22Rv1 (cell line): Measurements from ENCODE around the gene COMMD1.

Experiments used
- ZFX ChIP-seq: fragments of 450-650 bp; IDR thresholded peaks from 2 replicates; pipeline ENCODE4 v1.6.1; 2017; ENCODE audit warnings: antibody characterized with exemption, borderline replicate concordance
- TF ChIP-seq, protein P1 (sequence below): fragments of 450-650 bp; IDR thresholded peaks from 2 replicates; pipeline ENCODE4 v1.5.1; 2017; ENCODE audit warnings: mild to moderate bottlenecking

- TF ChIP-seq, protein P1, sequence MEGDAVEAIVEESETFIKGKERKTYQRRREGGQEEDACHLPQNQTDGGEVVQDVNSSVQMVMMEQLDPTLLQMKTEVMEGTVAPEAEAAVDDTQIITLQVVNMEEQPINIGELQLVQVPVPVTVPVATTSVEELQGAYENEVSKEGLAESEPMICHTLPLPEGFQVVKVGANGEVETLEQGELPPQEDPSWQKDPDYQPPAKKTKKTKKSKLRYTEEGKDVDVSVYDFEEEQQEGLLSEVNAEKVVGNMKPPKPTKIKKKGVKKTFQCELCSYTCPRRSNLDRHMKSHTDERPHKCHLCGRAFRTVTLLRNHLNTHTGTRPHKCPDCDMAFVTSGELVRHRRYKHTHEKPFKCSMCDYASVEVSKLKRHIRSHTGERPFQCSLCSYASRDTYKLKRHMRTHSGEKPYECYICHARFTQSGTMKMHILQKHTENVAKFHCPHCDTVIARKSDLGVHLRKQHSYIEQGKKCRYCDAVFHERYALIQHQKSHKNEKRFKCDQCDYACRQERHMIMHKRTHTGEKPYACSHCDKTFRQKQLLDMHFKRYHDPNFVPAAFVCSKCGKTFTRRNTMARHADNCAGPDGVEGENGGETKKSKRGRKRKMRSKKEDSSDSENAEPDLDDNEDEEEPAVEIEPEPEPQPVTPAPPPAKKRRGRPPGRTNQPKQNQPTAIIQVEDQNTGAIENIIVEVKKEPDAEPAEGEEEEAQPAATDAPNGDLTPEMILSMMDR = no peak
- TF ChIP-seq ZFX = no peak
Observed at GRCh38 chr2:61887717-61888266, 17.7 kb upstream of the COMMD1 start.
